K562 (cell line): ENCODE data around the gene PRR16. TPM values are rescaled to one million over a fixed set of nuclear protein-coding genes. Genes with fewer than 3 reads are reported as not detected.

Experiments used
- ARID3A ChIP-seq: IDR thresholded peaks from 2 replicates; pipeline ENCODE4 v1.6.1; 2012; ENCODE audit warnings: low read depth, low read length, improper control_type of control experiment, borderline replicate concordance
- BDP1 ChIP-seq: IDR thresholded peaks from 3 replicates; pipeline ENCODE4 v1.6.1; 2011; ENCODE audit not compliant: insufficient read length, insufficient read depth
- EP300 ChIP-seq: IDR thresholded peaks from 2 replicates; pipeline ENCODE4 v1.6.1; 2012; ENCODE audit warnings: low read length, improper control_type of control experiment
- HNRNPL ChIP-seq: fragments of 200-400 bp; formaldehyde crosslinking; IDR thresholded peaks from 2 replicates; pipeline ENCODE4 v1.6.1; 2017; ENCODE audit warnings: low read depth, mild to moderate bottlenecking, low read length
- LCOR ChIP-seq: sonication (generic); formaldehyde crosslinking; IDR thresholded peaks from 2 replicates; pipeline ENCODE4 v1.8.0; 2022; ENCODE audit warnings: mild to moderate bottlenecking, missing genetic modification reagents
- MCM3 ChIP-seq: fragments of 450-650 bp; IDR thresholded peaks from 2 replicates; pipeline ENCODE4 v1.6.1; 2016
- MEF2D ChIP-seq: conservative IDR thresholded peaks from 2 replicates; pipeline ENCODE4 v1.6.1; 2016; ENCODE audit warnings: low read depth, missing genetic modification characterization, missing compliant biosample characterization
- NR4A1 ChIP-seq, 2 experiments: fragments of 250-450 bp in 1 of 2; fragments of 450-650 bp in 1 of 2; sonication (Bioruptor Pico) in 1 of 2; IDR thresholded peaks; 2 replicates each; pipeline versions ENCODE4 v1.4.0 to v1.6.1; 2016 to 2020; ENCODE audit warnings: mild to moderate bottlenecking in 2 of 2, missing compliant biosample characterization in 1 of 2, missing genetic modification characterization in 1 of 2, moderate library complexity in 1 of 2
- ZNF395 ChIP-seq: fragments of 200-800 bp; sonication (Bioruptor generic); IDR thresholded peaks from 2 replicates; pipeline ENCODE4 v1.6.1; 2017; ENCODE audit warnings: missing genetic modification characterization, missing compliant biosample characterization
- ZNF507 ChIP-seq: conservative IDR thresholded peaks from 2 replicates; pipeline ENCODE4 v1.6.1; 2017; ENCODE audit warnings: missing genetic modification characterization, missing compliant biosample characterization
- ZNF511 ChIP-seq: sonication (generic); formaldehyde crosslinking; IDR thresholded peaks from 2 replicates; pipeline ENCODE4 v1.8.0; 2022; ENCODE audit warnings: mild to moderate bottlenecking, missing genetic modification reagents
- polyA plus RNA-seq, 8 experiments: library from polyadenylated mRNA; depleted of rRNA in 4 of 8; stranded (reverse) in 5 of 8; unstranded in 3 of 8; fragments of >200 nt; fragmentation: Nextera tagmentation in 2 of 8; fragmentation: Illumina TruSeq in 1 of 8; extraction: Ambion mirVana in 2 of 8; extraction: Trizol in 1 of 8; gene quantifications; 2 replicates each; pipeline versions ENCODE4 v1.2.1 to v1.2.3, GENCODE V29; 2011 to 2014; ENCODE audit warnings: inconsistent platforms in 1 of 8, missing spikeins in 1 of 8
- total RNA-seq, 7 experiments: library from RNA; depleted of rRNA in 6 of 7; stranded (reverse); fragments of >200 nt in 6 of 7; fragmentation: Illumina TruSeq in 2 of 7; extraction: Trizol in 2 of 7; gene quantifications; 2 replicates each; pipeline versions ENCODE4 v1.2.1 to v1.2.3, GENCODE V29; 2011 to 2021; ENCODE audit warnings: low replicate concordance in 1 of 7
- TF ChIP-seq, protein P1 (sequence below): fragments of 450-650 bp; formaldehyde crosslinking; IDR thresholded peaks from 2 replicates; pipeline ENCODE4 v1.4.0; 2022; ENCODE audit warnings: missing genetic modification characterization
- TF ChIP-seq, protein P2 (sequence below), 2 experiments: fragments of 450-650 bp; IDR thresholded peaks; 2 replicates each; pipeline ENCODE4 v1.6.1; 2016; ENCODE audit warnings: mild to moderate bottlenecking in 2 of 2, borderline replicate concordance in 1 of 2, low read depth in 1 of 2, moderate library complexity in 1 of 2

Gene PRR16
- total and polyA plus RNA-seq, 9 of the 15 experiments (the other 6 are each of a cell fraction or from before 2014, with no cell fraction given): 0.61 to 10.1 (median 3.3) TPM

DNA sequence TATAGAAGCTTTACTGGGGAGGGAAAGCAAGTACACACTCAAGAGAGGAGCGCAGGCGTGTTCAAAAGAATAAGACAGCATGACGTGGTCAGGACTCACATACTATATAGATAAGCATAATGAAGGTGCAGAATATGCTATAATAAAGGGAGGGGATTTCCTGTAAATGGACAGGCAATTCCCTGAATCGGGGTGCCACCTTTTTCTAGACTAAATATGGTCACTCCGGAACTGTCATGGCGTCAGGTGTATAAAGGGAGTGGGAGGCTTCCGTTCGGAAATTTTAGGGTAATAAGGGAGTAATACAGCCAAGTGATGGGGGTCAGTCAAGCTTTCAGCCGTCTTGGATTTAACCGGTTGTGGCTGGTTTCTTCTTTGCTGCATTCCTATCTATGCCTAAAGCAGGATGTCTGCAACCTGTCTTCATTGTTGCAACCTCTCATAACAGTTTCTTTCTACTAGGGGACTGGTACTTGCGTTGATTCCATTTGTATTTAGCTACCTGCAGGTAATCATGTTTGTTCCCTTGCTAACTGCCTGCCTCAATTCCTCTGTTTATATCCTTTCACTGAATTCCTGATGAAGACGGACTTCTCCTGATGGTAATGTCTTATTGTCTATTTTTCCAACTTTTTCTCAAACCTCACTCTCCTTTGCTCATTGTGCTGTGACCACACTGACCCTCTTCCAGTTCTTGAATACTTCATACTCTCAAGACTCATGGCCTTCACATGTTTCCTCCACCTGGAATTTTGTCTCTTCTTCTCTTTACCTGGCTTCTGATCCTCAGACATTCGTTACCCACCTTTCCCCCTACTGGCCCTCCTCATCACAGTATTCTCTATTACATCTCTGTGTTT, 48.9 kb downstream of the PRR16 start (continued):
- no peak for TF ChIP-seq HNRNPL
- TF ChIP-seq NR4A1 (CRISPR knock-in tag; IDR thresholded peaks at IDR 0.05): no peak
- TF ChIP-seq NR4A1 (tag; IDR thresholded peaks at IDR 0.05): no peak
- TF ChIP-seq ZNF511 (CRISPR knock-in tag): no peak
- TF ChIP-seq, protein P1, sequence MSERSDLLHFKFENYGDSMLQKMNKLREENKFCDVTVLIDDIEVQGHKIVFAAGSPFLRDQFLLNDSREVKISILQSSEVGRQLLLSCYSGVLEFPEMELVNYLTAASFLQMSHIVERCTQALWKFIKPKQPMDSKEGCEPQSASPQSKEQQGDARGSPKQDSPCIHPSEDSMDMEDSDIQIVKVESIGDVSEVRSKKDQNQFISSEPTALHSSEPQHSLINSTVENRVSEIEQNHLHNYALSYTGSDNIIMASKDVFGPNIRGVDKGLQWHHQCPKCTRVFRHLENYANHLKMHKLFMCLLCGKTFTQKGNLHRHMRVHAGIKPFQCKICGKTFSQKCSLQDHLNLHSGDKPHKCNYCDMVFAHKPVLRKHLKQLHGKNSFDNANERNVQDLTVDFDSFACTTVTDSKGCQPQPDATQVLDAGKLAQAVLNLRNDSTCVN (CRISPR knock-in tag): no peak
- TF ChIP-seq MCM3: no peak
- TF ChIP-seq BDP1: no peak
- peak; percentile 21; the same call in 1 of the 2 replicates for TF ChIP-seq LCOR (CRISPR knock-in tag)
- no peak for TF ChIP-seq ZNF507
- TF ChIP-seq ARID3A: peak; percentile 75; the same call in 1 of the 2 replicates
- TF ChIP-seq MEF2D (tag): no peak
- no peak for TF ChIP-seq ZNF395 (CRISPR knock-in tag)
- TF ChIP-seq, protein P2, sequence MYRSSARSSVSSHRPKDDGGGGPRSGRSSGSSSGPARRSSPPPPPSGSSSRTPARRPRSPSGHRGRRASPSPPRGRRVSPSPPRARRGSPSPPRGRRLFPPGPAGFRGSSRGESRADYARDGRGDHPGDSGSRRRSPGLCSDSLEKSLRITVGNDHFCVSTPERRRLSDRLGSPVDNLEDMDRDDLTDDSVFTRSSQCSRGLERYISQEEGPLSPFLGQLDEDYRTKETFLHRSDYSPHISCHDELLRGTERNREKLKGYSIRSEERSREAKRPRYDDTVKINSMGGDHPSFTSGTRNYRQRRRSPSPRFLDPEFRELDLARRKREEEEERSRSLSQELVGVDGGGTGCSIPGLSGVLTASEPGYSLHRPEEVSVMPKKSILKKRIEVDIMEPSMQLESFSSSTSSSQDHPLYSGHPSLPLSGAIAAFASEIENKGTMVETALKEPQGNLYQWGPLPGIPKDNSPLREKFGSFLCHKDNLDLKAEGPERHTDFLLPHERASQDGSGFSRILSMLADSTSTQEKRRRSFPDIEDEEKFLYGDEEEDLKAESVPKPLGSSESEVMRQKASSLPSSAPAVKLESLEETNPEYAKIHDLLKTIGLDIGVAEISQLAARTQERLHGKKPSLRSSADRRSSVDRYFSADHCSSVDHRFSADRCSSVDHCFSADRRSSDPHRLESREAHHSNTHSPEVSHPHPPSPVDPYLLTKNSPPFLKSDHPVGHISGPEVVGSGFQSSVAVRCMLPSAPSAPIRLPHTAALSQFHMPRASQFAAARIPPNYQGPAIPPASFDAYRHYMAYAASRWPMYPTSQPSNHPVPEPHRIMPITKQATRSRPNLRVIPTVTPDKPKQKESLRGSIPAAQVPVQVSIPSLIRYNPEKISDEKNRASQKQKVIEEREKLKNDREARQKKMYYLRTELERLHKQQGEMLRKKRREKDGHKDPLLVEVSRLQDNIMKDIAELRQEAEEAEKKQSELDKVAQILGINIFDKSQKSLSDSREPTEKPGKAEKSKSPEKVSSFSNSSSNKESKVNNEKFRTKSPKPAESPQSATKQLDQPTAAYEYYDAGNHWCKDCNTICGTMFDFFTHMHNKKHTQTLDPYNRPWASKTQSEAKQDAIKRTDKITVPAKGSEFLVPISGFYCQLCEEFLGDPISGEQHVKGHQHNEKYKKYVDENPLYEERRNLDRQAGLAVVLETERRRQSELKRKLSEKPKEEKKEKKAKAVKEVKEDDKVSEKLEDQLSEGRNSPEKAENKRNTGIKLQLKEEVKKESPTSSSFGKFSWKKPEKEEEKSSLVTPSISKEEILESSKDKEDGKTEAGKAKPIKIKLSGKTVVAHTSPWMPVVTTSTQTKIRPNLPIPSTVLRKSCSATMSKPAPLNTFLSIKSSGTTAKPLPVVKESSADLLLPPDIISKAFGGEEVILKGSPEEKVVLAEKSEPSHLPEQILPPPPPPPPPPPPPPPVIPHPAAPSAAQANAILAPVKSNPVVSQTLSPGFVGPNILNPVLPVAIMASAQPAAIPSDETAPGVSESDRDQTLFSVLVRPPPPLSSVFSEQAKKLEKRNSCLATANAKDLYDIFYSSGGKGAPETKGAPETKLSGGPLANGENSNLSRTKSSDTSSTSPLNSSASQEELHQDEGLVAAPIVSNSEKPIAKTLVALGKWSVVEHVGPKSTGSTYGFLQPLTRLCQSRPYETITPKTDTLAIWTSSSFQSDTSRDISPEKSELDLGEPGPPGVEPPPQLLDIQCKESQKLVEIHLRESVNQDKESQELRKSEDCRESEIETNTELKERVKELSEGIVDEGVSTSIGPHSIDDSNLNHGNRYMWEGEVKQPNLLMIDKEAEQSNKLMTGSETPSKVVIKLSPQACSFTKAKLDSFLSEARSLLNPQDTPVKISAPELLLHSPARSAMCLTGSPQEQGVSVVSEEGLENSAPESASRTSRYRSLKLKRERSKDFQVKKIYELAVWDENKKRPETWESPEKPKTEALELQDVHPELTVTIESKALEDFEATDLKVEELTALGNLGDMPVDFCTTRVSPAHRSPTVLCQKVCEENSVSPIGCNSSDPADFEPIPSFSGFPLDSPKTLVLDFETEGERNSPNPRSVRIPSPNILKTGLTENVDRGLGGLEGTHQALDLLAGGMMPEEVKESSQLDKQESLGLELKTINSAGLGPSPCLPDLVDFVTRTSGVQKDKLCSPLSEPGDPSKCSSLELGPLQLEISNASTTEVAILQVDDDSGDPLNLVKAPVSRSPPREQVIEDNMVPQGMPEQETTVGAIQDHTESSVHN (IDR thresholded peaks at IDR 0.05; ENCODE audit: borderline replicate concordance in 1 of 2, low read depth in 1 of 2): no peak
- peak; percentile 43; the same call in 1 of the 2 replicates for TF ChIP-seq EP300
